ENCODE measurements around the gene PGAP2.

DNA sequence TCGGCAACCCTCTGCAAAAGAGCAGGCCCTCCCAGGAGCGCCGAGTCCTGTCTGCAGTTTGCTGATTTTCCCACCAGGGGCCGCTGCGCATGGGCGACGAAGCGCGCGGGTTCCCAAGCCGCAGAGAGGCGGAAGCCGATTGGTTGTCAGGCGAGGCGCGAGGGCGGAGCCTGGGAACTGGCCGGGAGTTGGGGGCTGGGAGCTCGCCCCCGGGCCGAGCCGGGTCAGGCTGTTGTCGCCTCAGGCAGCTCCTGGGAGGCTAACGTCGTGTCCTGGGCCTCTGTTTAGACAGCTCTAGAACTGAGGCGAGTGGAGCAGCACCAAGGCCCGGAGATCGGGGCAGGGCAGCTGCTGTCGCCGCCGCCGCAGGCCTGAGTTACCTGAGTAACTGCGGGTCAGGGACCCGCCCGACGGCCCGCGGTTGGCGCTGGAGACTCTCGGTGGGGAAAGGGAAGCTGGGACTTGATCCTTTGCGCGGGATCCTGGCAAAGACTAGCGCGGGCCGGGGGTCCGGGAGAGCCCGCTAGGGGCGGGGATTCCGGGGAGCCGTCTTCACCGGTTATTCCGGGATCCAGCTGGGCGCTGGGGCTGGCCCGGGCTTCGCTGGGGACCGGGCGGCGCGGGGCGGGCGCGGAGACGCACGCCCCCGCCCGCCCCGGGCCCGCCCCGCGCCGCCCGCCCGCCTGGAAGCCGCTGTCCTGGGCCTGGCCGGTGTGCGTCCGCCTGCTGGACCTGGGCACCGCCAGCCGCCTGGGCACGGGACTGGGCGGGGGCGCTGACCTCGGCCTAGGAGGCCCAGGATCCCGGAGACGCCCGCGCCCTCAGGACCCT is 46.8 kb downstream of the PGAP2 start, which contains the start of gene STIM1:
- TF ChIP-seq CEBPB (IDR thresholded peaks at IDR 0.05; ENCODE audit: low read depth) = no peak
- TF ChIP-seq, protein P1, sequence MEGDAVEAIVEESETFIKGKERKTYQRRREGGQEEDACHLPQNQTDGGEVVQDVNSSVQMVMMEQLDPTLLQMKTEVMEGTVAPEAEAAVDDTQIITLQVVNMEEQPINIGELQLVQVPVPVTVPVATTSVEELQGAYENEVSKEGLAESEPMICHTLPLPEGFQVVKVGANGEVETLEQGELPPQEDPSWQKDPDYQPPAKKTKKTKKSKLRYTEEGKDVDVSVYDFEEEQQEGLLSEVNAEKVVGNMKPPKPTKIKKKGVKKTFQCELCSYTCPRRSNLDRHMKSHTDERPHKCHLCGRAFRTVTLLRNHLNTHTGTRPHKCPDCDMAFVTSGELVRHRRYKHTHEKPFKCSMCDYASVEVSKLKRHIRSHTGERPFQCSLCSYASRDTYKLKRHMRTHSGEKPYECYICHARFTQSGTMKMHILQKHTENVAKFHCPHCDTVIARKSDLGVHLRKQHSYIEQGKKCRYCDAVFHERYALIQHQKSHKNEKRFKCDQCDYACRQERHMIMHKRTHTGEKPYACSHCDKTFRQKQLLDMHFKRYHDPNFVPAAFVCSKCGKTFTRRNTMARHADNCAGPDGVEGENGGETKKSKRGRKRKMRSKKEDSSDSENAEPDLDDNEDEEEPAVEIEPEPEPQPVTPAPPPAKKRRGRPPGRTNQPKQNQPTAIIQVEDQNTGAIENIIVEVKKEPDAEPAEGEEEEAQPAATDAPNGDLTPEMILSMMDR (IDR thresholded peaks at IDR 0.05 in 2 of 3, conservative IDR thresholded peaks at IDR 0.05 in 1 of 3; ENCODE audit: borderline replicate concordance in 1 of 3, insufficient read depth in 1 of 3, low read depth in 2 of 3, low read length in 2 of 3) = peak; percentile 80 to 89 (median 83)
- no peak for TF ChIP-seq EZH2 (IDR thresholded peaks at IDR 0.05)
- no peak for TF ChIP-seq SRF (IDR thresholded peaks at IDR 0.05; ENCODE audit: low read depth)
- TF ChIP-seq EZH2phosphoT487 (IDR thresholded peaks at IDR 0.05; ENCODE audit: borderline replicate concordance) = no peak
- TF ChIP-seq, protein P2, sequence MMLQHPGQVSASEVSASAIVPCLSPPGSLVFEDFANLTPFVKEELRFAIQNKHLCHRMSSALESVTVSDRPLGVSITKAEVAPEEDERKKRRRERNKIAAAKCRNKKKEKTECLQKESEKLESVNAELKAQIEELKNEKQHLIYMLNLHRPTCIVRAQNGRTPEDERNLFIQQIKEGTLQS (IDR thresholded peaks at IDR 0.05) = no peak
- no peak for TF ChIP-seq SIN3A (IDR thresholded peaks at IDR 0.05; ENCODE audit: low read depth)
- peak; percentile 86 for TF ChIP-seq RAD21 (IDR thresholded peaks at IDR 0.05; ENCODE audit: low read depth)
- TF ChIP-seq POLR2AphosphoS5 (IDR thresholded peaks at IDR 0.05; ENCODE audit: low read depth, low read length) = peak; percentile 43
- TF ChIP-seq POLR2A (IDR thresholded peaks at IDR 0.05; ENCODE audit: borderline replicate concordance, extremely low read depth, insufficient read depth, insufficient read length) = no peak
- TF ChIP-seq, protein P3, sequence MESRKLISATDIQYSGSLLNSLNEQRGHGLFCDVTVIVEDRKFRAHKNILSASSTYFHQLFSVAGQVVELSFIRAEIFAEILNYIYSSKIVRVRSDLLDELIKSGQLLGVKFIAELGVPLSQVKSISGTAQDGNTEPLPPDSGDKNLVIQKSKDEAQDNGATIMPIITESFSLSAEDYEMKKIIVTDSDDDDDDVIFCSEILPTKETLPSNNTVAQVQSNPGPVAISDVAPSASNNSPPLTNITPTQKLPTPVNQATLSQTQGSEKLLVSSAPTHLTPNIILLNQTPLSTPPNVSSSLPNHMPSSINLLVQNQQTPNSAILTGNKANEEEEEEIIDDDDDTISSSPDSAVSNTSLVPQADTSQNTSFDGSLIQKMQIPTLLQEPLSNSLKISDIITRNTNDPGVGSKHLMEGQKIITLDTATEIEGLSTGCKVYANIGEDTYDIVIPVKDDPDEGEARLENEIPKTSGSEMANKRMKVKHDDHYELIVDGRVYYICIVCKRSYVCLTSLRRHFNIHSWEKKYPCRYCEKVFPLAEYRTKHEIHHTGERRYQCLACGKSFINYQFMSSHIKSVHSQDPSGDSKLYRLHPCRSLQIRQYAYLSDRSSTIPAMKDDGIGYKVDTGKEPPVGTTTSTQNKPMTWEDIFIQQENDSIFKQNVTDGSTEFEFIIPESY (IDR thresholded peaks at IDR 0.05; ENCODE audit: extremely low read depth, insufficient replicate concordance, low read length) = no peak
- peak; percentile 65 for TF ChIP-seq SP1 (IDR thresholded peaks at IDR 0.05; ENCODE audit: low read depth)
- TF ChIP-seq, protein P4, sequence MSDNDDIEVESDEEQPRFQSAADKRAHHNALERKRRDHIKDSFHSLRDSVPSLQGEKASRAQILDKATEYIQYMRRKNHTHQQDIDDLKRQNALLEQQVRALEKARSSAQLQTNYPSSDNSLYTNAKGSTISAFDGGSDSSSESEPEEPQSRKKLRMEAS (IDR thresholded peaks at IDR 0.05) = peak; percentile 70
- TF ChIP-seq CBX3 (IDR thresholded peaks at IDR 0.05; ENCODE audit: low read depth) = peak; percentile 69; the same call in 1 of the 2 replicates

Measured in HCT116 (cell line).